IMR-90 (cell line): ENCODE measurements around the gene SCFD2. TPM values are rescaled to one million over a fixed set of nuclear protein-coding genes. Genes with fewer than 3 reads are reported as not detected.

ENCODE experiments used
- ATAC-seq: fragments of 200-7000 bp; cut with Tn5 transposase; 2 replicates; pipeline ENCODE4 v1.9.1; 2020; ENCODE audit warnings: low read depth, mild to moderate bottlenecking, moderate library complexity
- BruUV-seq: library from RNA; stranded (reverse); fragments of 400-500 nt; replicated peaks from 2 replicates; lab custom pipeline; 2021; lab: Mats Ljungman, UMichigan
- CTCF ChIA-PET: fragments of 300-600 bp; formaldehyde crosslinking; extraction: SDS; loops from one replicate; lab custom pipeline; 2021; ENCODE audit warnings: antibody characterized with exemption; lab: Yijun Ruan, JAX
- POLR2A ChIA-PET: fragments of 300-600 bp; sonication (Branson Sonifier 250); formaldehyde crosslinking; loops from one replicate; lab custom pipeline; 2022; ENCODE audit warnings: antibody characterized with exemption; ENCODE audit not compliant: unreplicated experiment; lab: Charles Lee
- DNase-seq: peaks from one replicate; pipeline ENCODE4 v3.0.0; 2013
- H2AFZ ChIP-seq: replicated peaks from 2 replicates; pipeline ENCODE3; 2013; ENCODE audit warnings: low read length, mild to moderate bottlenecking; ENCODE audit not compliant: poor library complexity
- H2AK5ac ChIP-seq: 2 replicates; pipeline ENCODE4 v1.6.1; 2013; ENCODE audit warnings: low read depth, low read length, inconsistent platforms
- H2AK9ac ChIP-seq: replicated peaks from 2 replicates; pipeline ENCODE3; 2013; ENCODE audit warnings: mild to moderate bottlenecking, low read depth, low read length, moderate library complexity; ENCODE audit not compliant: poor library complexity
- H2BK120ac ChIP-seq: 2 replicates; pipeline ENCODE4 v1.6.1; 2013; ENCODE audit warnings: low read depth, low read length, inconsistent platforms
- H2BK15ac ChIP-seq: 3 replicates; pipeline ENCODE4 v1.6.1; 2013; ENCODE audit warnings: low read depth, low read length, inconsistent platforms
- H2BK20ac ChIP-seq: 2 replicates; pipeline ENCODE4 v1.6.1; 2013; ENCODE audit warnings: low read depth, mild to moderate bottlenecking, inconsistent platforms, low read length, moderate library complexity
- H2BK5ac ChIP-seq: 2 replicates; pipeline ENCODE4 v1.6.1; 2013; ENCODE audit warnings: mild to moderate bottlenecking, low read depth, low read length, inconsistent platforms; ENCODE audit not compliant: poor library complexity, severe bottlenecking
- H3K14ac ChIP-seq: replicated peaks from 2 replicates; pipeline ENCODE4 v1.6.1; 2013; ENCODE audit warnings: low read depth, low read length, inconsistent platforms
- H3K18ac ChIP-seq: 2 replicates; pipeline ENCODE4 v1.6.1; 2013; ENCODE audit warnings: low read depth, low read length, control low read depth
- H3K23ac ChIP-seq: 2 replicates; pipeline ENCODE4 v1.6.1; 2013; ENCODE audit warnings: low read depth, low read length, inconsistent platforms
- H3K27ac ChIP-seq: 2 replicates; pipeline ENCODE4 v1.5.1; 2013; ENCODE audit warnings: mild to moderate bottlenecking, control low read depth, low read length; ENCODE audit not compliant: insufficient read depth
- H3K27me3 ChIP-seq: 2 replicates; pipeline ENCODE4 v1.6.1; 2013; ENCODE audit warnings: low read length; ENCODE audit not compliant: control insufficient read depth, insufficient read depth
- H3K36me3 ChIP-seq: 2 replicates; pipeline ENCODE4 v1.6.1; 2013; ENCODE audit warnings: low read length, mixed read lengths; ENCODE audit not compliant: control insufficient read depth, insufficient read depth
- H3K4ac ChIP-seq: 2 replicates; pipeline ENCODE4 v1.6.1; 2013; ENCODE audit warnings: low read depth, low read length, inconsistent platforms
- H3K4me1 ChIP-seq: 2 replicates; pipeline ENCODE4 v1.6.1; 2013; ENCODE audit warnings: low read length, mixed read lengths; ENCODE audit not compliant: control insufficient read depth, insufficient read depth
- H3K4me2 ChIP-seq: 2 replicates; pipeline ENCODE4 v1.6.1; 2013; ENCODE audit warnings: low read depth, mild to moderate bottlenecking, control low read depth, low read length, moderate library complexity
- H3K4me3 ChIP-seq: 2 replicates; pipeline ENCODE4 v1.5.1; 2013; ENCODE audit warnings: low read depth, mild to moderate bottlenecking, control low read depth, low read length, moderate library complexity; ENCODE audit not compliant: insufficient read depth
- H3K56ac ChIP-seq: 2 replicates; pipeline ENCODE4 v1.6.1; 2013; ENCODE audit warnings: low read length, inconsistent platforms; ENCODE audit not compliant: insufficient read depth; ENCODE audit errors: extremely low read depth
- H3K79me1 ChIP-seq, 2 experiments: 2 replicates each; pipeline ENCODE4 v1.6.1; 2013; ENCODE audit warnings: low read length in 2 of 2, inconsistent platforms in 1 of 2, low read depth in 1 of 2
- H3K9ac ChIP-seq: 2 replicates; pipeline ENCODE4 v1.6.1; 2013; ENCODE audit warnings: low read depth, low read length, control low read depth
- H3K9me1 ChIP-seq: 2 replicates; pipeline ENCODE4 v1.6.1; 2013; ENCODE audit warnings: low read length, inconsistent platforms; ENCODE audit not compliant: insufficient read depth
- H3K9me3 ChIP-seq: 2 replicates; pipeline ENCODE4 v1.6.1; 2013; ENCODE audit warnings: low read length; ENCODE audit not compliant: control insufficient read depth, insufficient read depth
- H4K20me1 ChIP-seq: 2 replicates; pipeline ENCODE4 v1.6.1; 2013; ENCODE audit warnings: low read length, inconsistent platforms; ENCODE audit not compliant: insufficient read depth
- H4K5ac ChIP-seq: 2 replicates; pipeline ENCODE4 v1.6.1; 2013; ENCODE audit warnings: mild to moderate bottlenecking, low read depth, low read length, control low read depth
- H4K8ac ChIP-seq, 2 experiments: 2 replicates each; pipeline ENCODE4 v1.6.1; 2013; ENCODE audit warnings: low read depth in 2 of 2, low read length in 2 of 2, control low read depth in 1 of 2, inconsistent platforms in 1 of 2
- H4K91ac ChIP-seq: 2 replicates; pipeline ENCODE4 v1.6.1; 2013; ENCODE audit warnings: low read depth, low read length, inconsistent platforms; ENCODE audit not compliant: insufficient read depth
- BHLHE40 ChIP-seq: fragments of 150-350 bp; IDR thresholded peaks from 2 replicates; pipeline ENCODE4 v1.6.1; 2016; ENCODE audit warnings: mild to moderate bottlenecking, low read depth, low read length
- CEBPB ChIP-seq: IDR thresholded peaks from 2 replicates; pipeline ENCODE4 v1.6.1; 2012; ENCODE audit warnings: low read depth, low read length, improper control_type of control experiment
- CHD1 ChIP-seq: IDR thresholded peaks from 2 replicates; pipeline ENCODE4 v1.6.1; 2012; ENCODE audit warnings: low read depth, low read length, improper control_type of control experiment
- FOS ChIP-seq: fragments of 150-350 bp; IDR thresholded peaks from 2 replicates; pipeline ENCODE4 v1.6.1; 2016; ENCODE audit warnings: low read depth, low read length
- MAZ ChIP-seq: IDR thresholded peaks from 2 replicates; pipeline ENCODE4 v1.6.1; 2012; ENCODE audit warnings: low read depth, mild to moderate bottlenecking, low read length, improper control_type of control experiment, moderate library complexity, borderline replicate concordance
- MXI1 ChIP-seq: IDR thresholded peaks from 2 replicates; pipeline ENCODE4 v1.6.1; 2012; ENCODE audit warnings: low read depth, mild to moderate bottlenecking, low read length, moderate library complexity, borderline replicate concordance
- NFE2L2 ChIP-seq: fragments of 150-350 bp; IDR thresholded peaks from 2 replicates; pipeline ENCODE4 v1.6.1; 2016; ENCODE audit warnings: low read depth, mild to moderate bottlenecking, low read length
- POLR2A ChIP-seq: IDR thresholded peaks from 2 replicates; pipeline ENCODE4 v1.6.1; 2012; ENCODE audit warnings: mild to moderate bottlenecking, low read depth, low read length
- RAD21 ChIP-seq: IDR thresholded peaks from 2 replicates; pipeline ENCODE4 v1.6.1; 2012; ENCODE audit warnings: low read length, improper control_type of control experiment
- RCOR1 ChIP-seq: IDR thresholded peaks from 2 replicates; pipeline ENCODE4 v1.6.1; 2012; ENCODE audit warnings: mild to moderate bottlenecking, low read length, improper control_type of control experiment; ENCODE audit not compliant: insufficient replicate concordance
- RFX5 ChIP-seq: IDR thresholded peaks from 2 replicates; pipeline ENCODE4 v1.8.0; 2012; ENCODE audit warnings: low read depth, mild to moderate bottlenecking, low read length, moderate library complexity
- SMC3 ChIP-seq: fragments of 150-350 bp; IDR thresholded peaks from 2 replicates; pipeline ENCODE4 v1.6.1; 2016; ENCODE audit warnings: low read depth, mild to moderate bottlenecking, antibody characterized with exemption, low read length, moderate library complexity
- whole genome bisulfite sequencing, 2 experiments: methylation state at CpG; one replicate each; pipeline versions ENCODE4 v1.1.5 to v1.1.7; 2013; ENCODE audit warnings: missing lambda C conversion rate in 2 of 2; ENCODE audit not compliant: insufficient read length in 1 of 2; ENCODE audit errors: extremely low coverage in 2 of 2; 5-methylcytosine and 5-hydroxymethylcytosine counted together
- dilution Hi-C: fragments of 300-500 bp; cut with HindIII; formaldehyde crosslinking; loops from one replicate; pipeline ENCODE4 v1.14.3; 2018; ENCODE audit warnings: low sequenced_read_pairs; ENCODE audit not compliant: unreplicated experiment
- in situ Hi-C: fragments of 300-500 bp; cut with MboI; formaldehyde crosslinking; loops from 3 replicates; pipeline ENCODE4 v1.14.3; 2019; ENCODE audit warnings: low sequenced_read_pairs, inconsistent platforms, mixed read lengths
- intact Hi-C: fragments of 100-400 bp; cut with micrococcal nuclease; formaldehyde crosslinking; loops from 2 replicates; pipeline ENCODE4 v1.10.0; 2022
- polyA plus RNA-seq, 3 experiments: library from polyadenylated mRNA; depleted of rRNA; stranded (reverse); fragments of >200 nt; gene quantifications; 2 replicates each; pipeline ENCODE4 v1.2.3, GENCODE V29; 2012; ENCODE audit warnings: low replicate concordance in 1 of 3
- total RNA-seq: library from RNA; depleted of rRNA; stranded (reverse); fragments of >200 nt; gene quantifications from 2 replicates; pipeline ENCODE4 v1.2.3, GENCODE V29; 2012
- TF ChIP-seq, protein P1 (sequence below): fragments of 150-350 bp; IDR thresholded peaks from 2 replicates; pipeline ENCODE4 v1.6.1; 2016; ENCODE audit warnings: low read depth, mild to moderate bottlenecking, low read length, moderate library complexity, borderline replicate concordance
- TF ChIP-seq, protein P2 (sequence below): fragments of 150-350 bp; IDR thresholded peaks from 2 replicates; pipeline ENCODE4 v1.6.1; 2017; ENCODE audit warnings: mild to moderate bottlenecking, antibody characterized with exemption, low read length, low read depth
- TF ChIP-seq, protein P3 (sequence below): conservative IDR thresholded peaks from 2 replicates; pipeline ENCODE4 v1.5.1; 2012; ENCODE audit warnings: mild to moderate bottlenecking, low read depth, low read length, improper control_type of control experiment

The SCFD2 gene
- total and polyA plus RNA-seq, 2 of the 4 experiments (the other 2 are of a cell fraction) = 18.9 to 62.4 TPM

DNA sequence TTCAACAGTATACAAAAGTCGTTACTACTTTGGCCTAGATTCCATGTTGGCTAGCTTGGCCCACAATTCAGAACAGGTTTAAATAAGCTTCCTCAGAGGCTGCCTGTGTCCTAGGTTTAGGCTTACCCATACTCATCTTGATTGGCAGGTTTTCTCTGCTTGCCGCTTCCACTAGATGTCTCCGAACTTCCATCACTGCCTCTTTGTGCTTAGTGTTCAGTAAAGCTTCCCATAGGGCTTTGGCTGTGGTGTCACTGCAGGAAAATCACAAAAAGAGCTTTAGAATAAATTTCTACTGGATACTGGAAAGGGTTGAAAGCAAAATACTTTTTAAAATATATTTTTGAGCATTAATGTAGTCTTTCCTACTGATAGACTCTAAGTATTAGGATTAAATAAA is 52.4 kb downstream of the SCFD2 start:
- CTCF ChIA-PET = no interaction called here
- BruUV-seq = no TSS peak

More for the DNA sequence above, 52.4 kb downstream of the SCFD2 start:
- Histone ChIP-seq H4K20me1 (no peaks in the 10 kb centered on the region), H3K4ac (no peak overlapping the region; the same call in 1 of the 2 replicates), H3K27ac (no peak overlapping the region), H3K79me1 (peaks cover 3 to 22% of the 10 kb centered on the region in 2 experiments), H2BK5ac (no peak overlapping the region), H3K36me3 (peaks cover 1% of the 10 kb centered on the region; the same call in 1 of the 2 replicates), H2AK5ac (0 out of 2 replicates have a peak overlapping the region, but pooled peaks have one; percentile 27), H4K5ac (no peak overlapping the region; the same call in 1 of the 2 replicates), H4K8ac (no peak overlapping the region), H2AFZ (no peak overlapping the region), H3K4me2 (no peak overlapping the region), H2BK120ac (no peak overlapping the region), H2AK9ac (no peak overlapping the region), H2BK15ac (no peak overlapping the region), H3K23ac (no peak overlapping the region), H2BK20ac (peak overlapping the region; percentile 21; the same call in 1 of the 2 replicates), H3K14ac (no peak overlapping the region), H3K4me3 (no peak overlapping the region), H3K27me3 (no peaks in the 10 kb centered on the region), H3K18ac (no peak overlapping the region), H4K91ac (no peak overlapping the region), H3K9me3 (no peaks in the 10 kb centered on the region), H3K4me1 (peaks cover 2% of the 10 kb centered on the region; the same call in 1 of the 2 replicates), H3K56ac (no peak overlapping the region), H3K9me1 (peaks cover 3% of the 10 kb centered on the region; the same call in 1 of the 2 replicates), H3K9ac (no peak overlapping the region)
- intact Hi-C loops = loop anchor here (10.0 kb wide), 1 partner anchor 1429 kb away; no protein-coding TSS in a partner anchor
- dilution Hi-C loops = no loop called here
- ATAC-seq (peak; percentile 44; the same call in 1 of the 2 replicates), DNase-seq (peak; percentile 44)
- POLR2A ChIA-PET = no interaction called here
- no peak for TF ChIP-seq MXI1
- TF ChIP-seq RCOR1 = no peak
- TF ChIP-seq, protein P1, sequence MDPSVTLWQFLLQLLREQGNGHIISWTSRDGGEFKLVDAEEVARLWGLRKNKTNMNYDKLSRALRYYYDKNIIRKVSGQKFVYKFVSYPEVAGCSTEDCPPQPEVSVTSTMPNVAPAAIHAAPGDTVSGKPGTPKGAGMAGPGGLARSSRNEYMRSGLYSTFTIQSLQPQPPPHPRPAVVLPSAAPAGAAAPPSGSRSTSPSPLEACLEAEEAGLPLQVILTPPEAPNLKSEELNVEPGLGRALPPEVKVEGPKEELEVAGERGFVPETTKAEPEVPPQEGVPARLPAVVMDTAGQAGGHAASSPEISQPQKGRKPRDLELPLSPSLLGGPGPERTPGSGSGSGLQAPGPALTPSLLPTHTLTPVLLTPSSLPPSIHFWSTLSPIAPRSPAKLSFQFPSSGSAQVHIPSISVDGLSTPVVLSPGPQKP = no peak
- no peak for TF ChIP-seq MAZ
- TF ChIP-seq, protein P2, sequence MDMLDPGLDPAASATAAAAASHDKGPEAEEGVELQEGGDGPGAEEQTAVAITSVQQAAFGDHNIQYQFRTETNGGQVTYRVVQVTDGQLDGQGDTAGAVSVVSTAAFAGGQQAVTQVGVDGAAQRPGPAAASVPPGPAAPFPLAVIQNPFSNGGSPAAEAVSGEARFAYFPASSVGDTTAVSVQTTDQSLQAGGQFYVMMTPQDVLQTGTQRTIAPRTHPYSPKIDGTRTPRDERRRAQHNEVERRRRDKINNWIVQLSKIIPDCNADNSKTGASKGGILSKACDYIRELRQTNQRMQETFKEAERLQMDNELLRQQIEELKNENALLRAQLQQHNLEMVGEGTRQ = no peak
- no peak for TF ChIP-seq BHLHE40
- no peak for TF ChIP-seq CHD1
- no peak for TF ChIP-seq RFX5
- TF ChIP-seq FOS = no peak
- TF ChIP-seq, protein P3, sequence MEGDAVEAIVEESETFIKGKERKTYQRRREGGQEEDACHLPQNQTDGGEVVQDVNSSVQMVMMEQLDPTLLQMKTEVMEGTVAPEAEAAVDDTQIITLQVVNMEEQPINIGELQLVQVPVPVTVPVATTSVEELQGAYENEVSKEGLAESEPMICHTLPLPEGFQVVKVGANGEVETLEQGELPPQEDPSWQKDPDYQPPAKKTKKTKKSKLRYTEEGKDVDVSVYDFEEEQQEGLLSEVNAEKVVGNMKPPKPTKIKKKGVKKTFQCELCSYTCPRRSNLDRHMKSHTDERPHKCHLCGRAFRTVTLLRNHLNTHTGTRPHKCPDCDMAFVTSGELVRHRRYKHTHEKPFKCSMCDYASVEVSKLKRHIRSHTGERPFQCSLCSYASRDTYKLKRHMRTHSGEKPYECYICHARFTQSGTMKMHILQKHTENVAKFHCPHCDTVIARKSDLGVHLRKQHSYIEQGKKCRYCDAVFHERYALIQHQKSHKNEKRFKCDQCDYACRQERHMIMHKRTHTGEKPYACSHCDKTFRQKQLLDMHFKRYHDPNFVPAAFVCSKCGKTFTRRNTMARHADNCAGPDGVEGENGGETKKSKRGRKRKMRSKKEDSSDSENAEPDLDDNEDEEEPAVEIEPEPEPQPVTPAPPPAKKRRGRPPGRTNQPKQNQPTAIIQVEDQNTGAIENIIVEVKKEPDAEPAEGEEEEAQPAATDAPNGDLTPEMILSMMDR = peak; percentile 36
- peak; percentile 22; the same call in 1 of the 2 replicates for TF ChIP-seq SMC3
- no peak for TF ChIP-seq NFE2L2
- peak; percentile 42; the same call in 1 of the 2 replicates for TF ChIP-seq RAD21
- TF ChIP-seq CEBPB = no peak
- no peak for TF ChIP-seq POLR2A
- in situ Hi-C loops = no loop called here
- no CpG with 5 or more reads among the region's 3 CpGs for WGBS, 2 experiments
